ENCODE results near the gene RALGPS1. TPM values are rescaled to one million over a fixed set of nuclear protein-coding genes. Genes with fewer than 3 reads are reported as not detected.

The RALGPS1 gene
- polyA plus RNA-seq, 4 donors: 16.6 to 53.3 (median 26.8) TPM

DNA sequence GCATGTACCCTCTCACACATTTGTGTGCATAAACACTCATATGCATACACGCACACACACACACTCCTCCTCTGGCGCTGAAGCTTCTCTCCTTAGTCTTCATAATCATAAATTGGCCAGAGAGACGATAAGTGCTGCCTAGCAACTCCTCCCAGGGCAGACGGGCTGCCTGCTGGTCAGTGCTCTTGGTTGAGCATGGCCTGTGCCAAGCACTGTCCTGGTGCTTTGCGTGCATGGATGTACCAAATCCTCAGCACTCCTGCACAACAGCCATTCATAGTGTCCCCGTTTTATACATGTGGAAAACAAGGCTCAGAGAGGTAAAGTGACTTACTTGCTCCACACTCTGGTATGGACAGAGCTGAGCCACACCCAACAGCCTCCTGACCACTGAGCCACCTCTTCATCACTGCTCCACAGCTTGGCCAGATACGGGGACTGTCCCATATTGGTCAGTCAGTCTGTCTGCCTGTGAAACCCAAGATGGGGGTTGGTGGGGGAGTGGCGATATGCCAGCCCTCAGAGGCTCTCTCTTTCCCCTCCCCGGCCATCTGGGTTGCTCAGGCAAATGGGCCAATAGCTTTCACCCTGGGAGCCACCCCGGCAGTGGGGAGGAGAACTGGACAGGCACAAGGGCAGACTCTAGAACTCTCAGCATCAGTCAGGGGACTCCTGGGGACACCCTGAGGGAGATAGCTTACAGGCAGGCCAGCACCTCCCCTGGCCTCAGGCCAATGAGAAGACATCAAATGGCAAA, 285.7 kb downstream of the RALGPS1 start:
- Histone ChIP-seq H3K9me3 (ENCODE audit: control insufficient read depth in 2 of 2, insufficient read depth in 1 of 2, low read depth in 1 of 2, low read length in 1 of 2) (no peaks in the 10 kb centered on the region), H3K4me3 (ENCODE audit: low read depth in 1 of 3, low read length in 3 of 3) (no peak overlapping the region), H3K4me1 (ENCODE audit: control insufficient read depth in 3 of 3, insufficient read depth in 2 of 3, low read depth in 1 of 3, low read length in 2 of 3) (peaks cover 0 to 43% (median 0%) of the 10 kb centered on the region in 3 donors), H3K27ac (ENCODE audit: low read depth in 1 of 3, low read length in 2 of 3) (no peak overlapping the region), H3K27me3 (ENCODE audit: control insufficient read depth in 3 of 3, insufficient read depth in 3 of 3, low read length in 3 of 3) (no peaks in the 10 kb centered on the region), H3K36me3 (ENCODE audit: control insufficient read depth in 3 of 3, insufficient read depth in 2 of 3, low read depth in 1 of 3, low read length in 3 of 3) (peaks cover 0 to 82% (median 3%) of the 10 kb centered on the region in 3 donors)
- FAIRE-seq: no peak
- DNase-seq: no peak
- 79 to 82% (median 82%) methylated on average over 10 of the region's 10 CpGs for WGBS, 3 donors

DNA sequence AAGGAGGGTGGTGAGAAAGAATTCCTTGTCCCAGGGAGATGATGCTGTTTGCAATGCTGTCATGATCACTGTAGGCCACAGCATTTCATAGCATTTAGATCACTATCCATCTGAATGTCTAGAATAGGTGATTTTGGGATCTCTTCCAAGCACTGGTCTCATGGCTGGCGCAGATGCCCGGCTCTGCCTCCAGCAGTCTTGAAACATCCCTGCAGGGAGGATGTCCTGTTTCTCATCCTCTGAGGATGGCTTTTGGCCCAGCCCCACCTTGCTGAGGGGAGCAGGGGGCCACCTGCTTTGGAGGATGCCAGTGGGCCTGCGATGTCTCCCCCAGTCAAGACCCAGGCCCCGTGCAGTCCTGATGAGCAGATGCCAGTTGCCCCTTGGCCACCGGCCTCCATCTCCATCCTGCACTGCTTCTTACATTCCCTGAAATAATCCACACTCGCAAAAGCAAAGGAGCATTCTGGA, 286.5 kb downstream of the RALGPS1 start:
- H3K36me3 ChIP-seq (ENCODE audit: control insufficient read depth in 3 of 3, insufficient read depth in 2 of 3, low read depth in 1 of 3, low read length in 3 of 3): peaks cover 0 to 85% (median 3%) of the 10 kb centered on the region in 3 donors
- H3K27me3 ChIP-seq (ENCODE audit: control insufficient read depth in 3 of 3, insufficient read depth in 3 of 3, low read length in 3 of 3): no peaks in the 10 kb centered on the region
- H3K27ac ChIP-seq (ENCODE audit: low read depth in 1 of 3, low read length in 2 of 3): no peak overlapping the region
- no peak for FAIRE-seq
- peaks cover 0 to 36% (median 0%) of the 10 kb centered on the region in 3 donors for H3K4me1 ChIP-seq (ENCODE audit: control insufficient read depth in 3 of 3, insufficient read depth in 2 of 3, low read depth in 1 of 3, low read length in 2 of 3)
- no peaks in the 10 kb centered on the region for H3K9me3 ChIP-seq (ENCODE audit: control insufficient read depth in 2 of 2, insufficient read depth in 1 of 2, low read depth in 1 of 2, low read length in 1 of 2)
- no peak overlapping the region for H3K4me3 ChIP-seq (ENCODE audit: low read depth in 1 of 3, low read length in 3 of 3)
- DNase-seq: no peak
- 95 to 98% (median 96%) methylated on average over 6 of the region's 6 CpGs for WGBS, 3 donors

DNA sequence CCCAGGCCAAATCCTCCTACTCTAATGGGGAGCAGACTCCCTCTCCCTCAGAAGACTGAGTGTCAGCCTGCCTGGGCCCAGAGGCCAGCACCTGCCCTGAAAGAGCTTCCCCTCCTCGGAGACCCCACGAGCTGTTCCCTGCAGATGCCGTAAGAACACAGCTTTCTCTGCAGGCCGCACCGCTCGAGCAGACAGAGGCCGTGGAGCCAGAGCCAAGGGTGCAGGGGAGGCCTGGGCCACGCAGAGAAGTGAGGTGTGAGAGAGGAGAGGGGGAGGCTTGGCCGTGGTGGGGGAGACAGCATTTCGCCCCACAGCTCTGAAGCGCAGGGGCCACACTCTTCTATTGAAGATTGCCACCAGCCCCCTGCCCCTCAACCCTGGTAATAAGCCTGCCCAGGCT, 287.1 kb downstream of the RALGPS1 start:
- peaks cover 0 to 29% (median 0%) of the 10 kb centered on the region in 3 donors for H3K4me1 ChIP-seq (ENCODE audit: control insufficient read depth in 3 of 3, insufficient read depth in 2 of 3, low read depth in 1 of 3, low read length in 2 of 3)
- no peak for FAIRE-seq
- 90 to 96% (median 95%) methylated on average over 10 to 11 of the region's 11 CpGs for WGBS, 3 donors
- no peak overlapping the region for H3K27ac ChIP-seq (ENCODE audit: low read depth in 1 of 3, low read length in 2 of 3)
- H3K27me3 ChIP-seq (ENCODE audit: control insufficient read depth in 3 of 3, insufficient read depth in 3 of 3, low read length in 3 of 3): no peaks in the 10 kb centered on the region
- peaks cover 0 to 78% (median 3%) of the 10 kb centered on the region in 3 donors for H3K36me3 ChIP-seq (ENCODE audit: control insufficient read depth in 3 of 3, insufficient read depth in 2 of 3, low read depth in 1 of 3, low read length in 3 of 3)
- H3K9me3 ChIP-seq (ENCODE audit: control insufficient read depth in 2 of 2, insufficient read depth in 1 of 2, low read depth in 1 of 2, low read length in 1 of 2): no peaks in the 10 kb centered on the region
- no peak for DNase-seq
- H3K4me3 ChIP-seq (ENCODE audit: low read depth in 1 of 3, low read length in 3 of 3): no peak overlapping the region

DNA sequence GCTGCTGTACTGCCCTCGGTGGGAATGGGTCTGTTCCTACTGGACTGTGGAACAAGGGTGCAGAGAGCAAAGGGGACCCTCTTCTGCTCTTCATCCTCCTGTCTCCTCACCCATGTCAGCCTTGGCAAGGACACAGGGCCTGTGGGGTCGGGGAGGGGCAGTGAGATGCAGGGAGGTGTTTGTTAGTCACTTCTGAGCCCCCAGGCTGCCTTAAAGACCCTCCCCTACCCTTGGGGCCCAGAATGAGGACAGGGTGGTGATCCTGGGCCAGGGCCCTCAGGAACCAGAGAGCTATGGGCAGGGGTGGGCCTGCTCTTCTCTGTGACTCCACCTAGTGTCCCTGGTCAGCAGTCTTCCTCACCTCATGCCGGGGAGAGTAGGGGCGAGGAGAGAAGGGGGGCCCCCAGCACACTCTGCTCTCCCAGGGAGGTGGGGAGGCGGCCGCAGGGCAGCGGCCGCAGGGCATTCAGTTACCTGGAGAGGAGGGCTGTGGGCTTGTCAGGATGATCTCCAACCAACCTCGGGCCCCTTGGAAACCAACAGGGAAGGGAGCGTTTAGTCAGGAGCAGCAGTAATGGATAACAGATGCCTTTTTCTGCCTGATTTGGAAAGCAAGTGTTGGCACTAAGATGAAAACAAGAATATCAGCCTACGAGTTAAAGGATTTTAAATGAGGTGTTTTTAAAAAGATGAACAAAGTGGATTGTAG, 288.0 kb downstream of the RALGPS1 start:
- Histone ChIP-seq H3K4me3 (ENCODE audit: low read depth in 1 of 3, low read length in 3 of 3) (no peak overlapping the region), H3K4me1 (ENCODE audit: control insufficient read depth in 3 of 3, insufficient read depth in 2 of 3, low read depth in 1 of 3, low read length in 2 of 3) (peaks cover 0 to 20% (median 0%) of the 10 kb centered on the region in 3 donors), H3K27me3 (ENCODE audit: control insufficient read depth in 3 of 3, insufficient read depth in 3 of 3, low read length in 3 of 3) (no peaks in the 10 kb centered on the region), H3K27ac (ENCODE audit: low read depth in 1 of 3, low read length in 2 of 3) (no peak overlapping the region), H3K9me3 (ENCODE audit: control insufficient read depth in 2 of 2, insufficient read depth in 1 of 2, low read depth in 1 of 2, low read length in 1 of 2) (no peaks in the 10 kb centered on the region), H3K36me3 (ENCODE audit: control insufficient read depth in 3 of 3, insufficient read depth in 2 of 3, low read depth in 1 of 3, low read length in 3 of 3) (peaks cover 0 to 77% (median 3%) of the 10 kb centered on the region in 3 donors)
- DNase-seq (no peak), FAIRE-seq (no peak)
- WGBS, 3 donors: 86 to 92% (median 86%) methylated on average over 11 of the region's 11 CpGs

DNA sequence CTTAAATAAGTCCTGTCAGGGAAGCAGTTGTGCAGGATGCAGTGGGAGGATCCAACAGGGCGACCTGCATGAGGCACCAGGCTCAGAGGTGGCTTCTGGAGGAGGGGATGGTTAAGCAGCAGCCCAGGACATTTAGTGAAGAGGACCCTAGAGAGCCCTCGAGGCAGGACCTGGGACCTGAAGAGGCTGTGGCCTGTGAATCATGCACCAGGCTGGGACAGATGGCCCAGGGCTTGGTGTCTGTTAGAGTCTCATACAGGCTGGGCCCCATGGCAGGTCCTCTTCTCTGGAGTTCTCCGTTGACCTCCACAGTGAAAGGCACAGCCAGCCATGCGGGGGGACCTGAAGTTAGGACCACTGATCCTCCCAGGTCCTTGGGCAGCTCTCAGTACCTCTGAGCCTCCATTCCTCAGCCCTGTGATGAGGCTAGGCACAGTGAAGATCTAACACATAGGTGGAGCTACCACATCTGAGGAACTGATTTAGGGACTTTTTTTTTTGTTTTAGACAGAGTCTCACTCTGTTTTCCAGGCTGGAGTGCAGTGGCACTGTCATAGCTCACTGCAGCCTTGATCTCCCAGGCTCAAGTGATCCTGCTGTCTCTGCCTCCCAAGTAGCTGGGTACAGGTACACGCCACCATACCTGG, 289.2 kb downstream of the RALGPS1 start:
- DNase-seq: no peak
- Histone ChIP-seq H3K9me3 (ENCODE audit: control insufficient read depth in 2 of 2, insufficient read depth in 1 of 2, low read depth in 1 of 2, low read length in 1 of 2) (no peaks in the 10 kb centered on the region), H3K4me1 (ENCODE audit: control insufficient read depth in 3 of 3, insufficient read depth in 2 of 3, low read depth in 1 of 3, low read length in 2 of 3) (peaks cover 0 to 9% (median 0%) of the 10 kb centered on the region in 3 donors), H3K27ac (ENCODE audit: low read depth in 1 of 3, low read length in 2 of 3) (no peak overlapping the region), H3K36me3 (ENCODE audit: control insufficient read depth in 3 of 3, insufficient read depth in 2 of 3, low read depth in 1 of 3, low read length in 3 of 3) (peaks cover 0 to 76% (median 3%) of the 10 kb centered on the region in 3 donors), H3K27me3 (ENCODE audit: control insufficient read depth in 3 of 3, insufficient read depth in 3 of 3, low read length in 3 of 3) (no peaks in the 10 kb centered on the region), H3K4me3 (ENCODE audit: low read depth in 1 of 3, low read length in 3 of 3) (no peak overlapping the region)
- WGBS, 3 donors: 89 to 93% (median 90%) methylated on average over 5 of the region's 5 CpGs
- no peak for FAIRE-seq

DNA sequence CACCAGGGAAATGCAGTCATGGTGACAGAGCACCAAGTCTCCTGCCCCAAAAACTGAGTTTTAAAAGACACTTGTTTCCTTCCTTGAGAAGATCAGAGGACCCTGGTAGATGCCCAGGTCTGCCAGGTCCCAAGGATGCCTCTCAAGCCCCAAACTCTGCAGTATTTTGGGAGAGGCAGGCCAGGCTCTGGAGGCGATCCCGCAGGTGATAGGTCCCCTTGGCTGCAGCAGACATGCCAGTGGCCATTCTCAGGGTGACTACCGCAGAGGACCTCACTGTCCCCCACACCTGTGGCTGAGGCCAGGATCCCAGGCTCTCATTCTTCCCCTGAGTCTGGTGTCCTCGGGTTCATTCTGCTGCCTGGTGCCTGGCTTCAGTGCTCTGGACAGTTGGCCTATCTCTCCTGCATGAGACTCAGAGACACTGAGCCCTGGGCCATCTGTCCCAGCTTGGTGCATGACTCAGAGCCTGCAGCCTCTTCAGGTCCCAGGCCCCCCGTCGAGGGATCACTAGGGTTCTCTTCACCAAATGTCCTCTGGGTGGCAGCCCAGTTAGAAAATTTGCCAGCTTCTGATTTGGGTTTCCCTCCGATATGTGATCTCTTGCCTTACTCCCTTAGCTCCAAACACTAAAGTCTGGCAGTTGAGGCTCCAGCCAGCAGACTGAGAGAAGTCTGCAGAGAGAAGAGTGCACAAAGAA, 290.3 kb downstream of the RALGPS1 start:
- DNase-seq: no peak
- Histone ChIP-seq H3K27me3 (ENCODE audit: control insufficient read depth in 3 of 3, insufficient read depth in 3 of 3, low read length in 3 of 3) (no peaks in the 10 kb centered on the region), H3K9me3 (ENCODE audit: control insufficient read depth in 2 of 2, insufficient read depth in 1 of 2, low read depth in 1 of 2, low read length in 1 of 2) (no peaks in the 10 kb centered on the region), H3K27ac (ENCODE audit: low read depth in 1 of 3, low read length in 2 of 3) (no peak overlapping the region), H3K4me3 (ENCODE audit: low read depth in 1 of 3, low read length in 3 of 3) (no peak overlapping the region), H3K4me1 (ENCODE audit: control insufficient read depth in 3 of 3, insufficient read depth in 2 of 3, low read depth in 1 of 3, low read length in 2 of 3) (no peaks in the 10 kb centered on the region), H3K36me3 (ENCODE audit: control insufficient read depth in 3 of 3, insufficient read depth in 2 of 3, low read depth in 1 of 3, low read length in 3 of 3) (peaks cover 0 to 79% (median 3%) of the 10 kb centered on the region in 3 donors)
- no peak for FAIRE-seq
- 75 to 84% (median 83%) methylated on average over 7 of the region's 7 CpGs for WGBS, 3 donors

DNA sequence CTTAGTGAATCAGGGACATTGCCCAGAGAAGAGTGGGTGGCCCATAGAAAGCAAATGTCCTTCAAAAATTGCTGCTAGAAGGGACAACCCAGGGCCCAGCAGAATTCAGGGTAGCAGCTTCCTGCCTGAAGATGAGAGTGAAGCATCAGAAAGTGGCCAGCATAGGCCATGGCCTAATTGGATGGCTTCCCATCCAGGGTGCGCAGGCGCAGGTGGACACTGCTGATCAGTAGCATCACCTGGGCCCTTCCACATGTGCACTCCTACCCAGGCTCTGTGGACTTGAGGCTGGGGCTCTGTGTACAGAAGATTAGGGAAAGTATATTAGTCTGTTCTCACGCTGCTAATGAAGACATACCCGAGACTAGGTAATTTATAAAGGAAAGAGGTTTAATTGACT, 291.4 kb downstream of the RALGPS1 start:
- no peaks in the 10 kb centered on the region for H3K4me1 ChIP-seq (ENCODE audit: control insufficient read depth in 3 of 3, insufficient read depth in 2 of 3, low read depth in 1 of 3, low read length in 2 of 3)
- no peak overlapping the region for H3K4me3 ChIP-seq (ENCODE audit: low read depth in 1 of 3, low read length in 3 of 3)
- H3K9me3 ChIP-seq (ENCODE audit: control insufficient read depth in 2 of 2, insufficient read depth in 1 of 2, low read depth in 1 of 2, low read length in 1 of 2): no peaks in the 10 kb centered on the region
- no peaks in the 10 kb centered on the region for H3K27me3 ChIP-seq (ENCODE audit: control insufficient read depth in 3 of 3, insufficient read depth in 3 of 3, low read length in 3 of 3)
- no peak overlapping the region for H3K27ac ChIP-seq (ENCODE audit: low read depth in 1 of 3, low read length in 2 of 3)
- 93 to 97% (median 96%) methylated on average over 4 of the region's 4 CpGs for WGBS, 3 donors
- no peak for DNase-seq
- FAIRE-seq: no peak
- H3K36me3 ChIP-seq (ENCODE audit: control insufficient read depth in 3 of 3, insufficient read depth in 2 of 3, low read depth in 1 of 3, low read length in 3 of 3): peaks cover 0 to 80% (median 3%) of the 10 kb centered on the region in 3 donors

DNA sequence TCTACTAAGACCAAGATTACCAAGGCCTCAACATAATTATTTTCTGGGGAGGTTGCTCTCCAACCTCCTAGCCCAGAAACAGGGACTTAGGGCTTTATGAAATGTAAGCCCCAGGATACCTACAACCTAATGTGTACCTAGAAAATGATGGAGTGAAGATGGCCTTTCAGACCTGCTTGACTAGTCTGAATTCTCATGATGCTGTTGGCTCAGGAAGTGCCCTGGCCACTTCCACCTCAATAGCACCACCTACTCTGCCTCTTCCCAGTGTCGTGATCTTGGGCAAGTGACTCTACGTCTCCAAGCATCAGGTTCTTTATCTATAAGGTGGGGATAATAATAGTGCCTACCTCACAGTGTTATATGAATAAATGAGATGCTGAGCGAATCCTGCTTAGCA, 292.1 kb downstream of the RALGPS1 start:
- no peak for FAIRE-seq

More for the DNA sequence above, 292.1 kb downstream of the RALGPS1 start:
- Histone ChIP-seq H3K36me3 (ENCODE audit: control insufficient read depth in 3 of 3, insufficient read depth in 2 of 3, low read depth in 1 of 3, low read length in 3 of 3) (peaks cover 0 to 78% (median 3%) of the 10 kb centered on the region in 3 donors), H3K9me3 (ENCODE audit: control insufficient read depth in 2 of 2, insufficient read depth in 1 of 2, low read depth in 1 of 2, low read length in 1 of 2) (no peaks in the 10 kb centered on the region), H3K4me3 (ENCODE audit: low read depth in 1 of 3, low read length in 3 of 3) (no peak overlapping the region), H3K27me3 (ENCODE audit: control insufficient read depth in 3 of 3, insufficient read depth in 3 of 3, low read length in 3 of 3) (no peaks in the 10 kb centered on the region), H3K27ac (ENCODE audit: low read depth in 1 of 3, low read length in 2 of 3) (no peak overlapping the region), H3K4me1 (ENCODE audit: control insufficient read depth in 3 of 3, insufficient read depth in 2 of 3, low read depth in 1 of 3, low read length in 2 of 3) (no peaks in the 10 kb centered on the region)
- DNase-seq: no peak
- 90 to 97% (median 93%) methylated on average over 3 of the region's 3 CpGs for WGBS, 3 donors
